ENCODE data around the gene WASHC2A.
"Not testable (repeated sequence)": the region's sequence is repeated elsewhere in the genome, so short reads cannot be mapped to it uniquely, and the experiment has no call there.

Gene WASHC2A, protein sequence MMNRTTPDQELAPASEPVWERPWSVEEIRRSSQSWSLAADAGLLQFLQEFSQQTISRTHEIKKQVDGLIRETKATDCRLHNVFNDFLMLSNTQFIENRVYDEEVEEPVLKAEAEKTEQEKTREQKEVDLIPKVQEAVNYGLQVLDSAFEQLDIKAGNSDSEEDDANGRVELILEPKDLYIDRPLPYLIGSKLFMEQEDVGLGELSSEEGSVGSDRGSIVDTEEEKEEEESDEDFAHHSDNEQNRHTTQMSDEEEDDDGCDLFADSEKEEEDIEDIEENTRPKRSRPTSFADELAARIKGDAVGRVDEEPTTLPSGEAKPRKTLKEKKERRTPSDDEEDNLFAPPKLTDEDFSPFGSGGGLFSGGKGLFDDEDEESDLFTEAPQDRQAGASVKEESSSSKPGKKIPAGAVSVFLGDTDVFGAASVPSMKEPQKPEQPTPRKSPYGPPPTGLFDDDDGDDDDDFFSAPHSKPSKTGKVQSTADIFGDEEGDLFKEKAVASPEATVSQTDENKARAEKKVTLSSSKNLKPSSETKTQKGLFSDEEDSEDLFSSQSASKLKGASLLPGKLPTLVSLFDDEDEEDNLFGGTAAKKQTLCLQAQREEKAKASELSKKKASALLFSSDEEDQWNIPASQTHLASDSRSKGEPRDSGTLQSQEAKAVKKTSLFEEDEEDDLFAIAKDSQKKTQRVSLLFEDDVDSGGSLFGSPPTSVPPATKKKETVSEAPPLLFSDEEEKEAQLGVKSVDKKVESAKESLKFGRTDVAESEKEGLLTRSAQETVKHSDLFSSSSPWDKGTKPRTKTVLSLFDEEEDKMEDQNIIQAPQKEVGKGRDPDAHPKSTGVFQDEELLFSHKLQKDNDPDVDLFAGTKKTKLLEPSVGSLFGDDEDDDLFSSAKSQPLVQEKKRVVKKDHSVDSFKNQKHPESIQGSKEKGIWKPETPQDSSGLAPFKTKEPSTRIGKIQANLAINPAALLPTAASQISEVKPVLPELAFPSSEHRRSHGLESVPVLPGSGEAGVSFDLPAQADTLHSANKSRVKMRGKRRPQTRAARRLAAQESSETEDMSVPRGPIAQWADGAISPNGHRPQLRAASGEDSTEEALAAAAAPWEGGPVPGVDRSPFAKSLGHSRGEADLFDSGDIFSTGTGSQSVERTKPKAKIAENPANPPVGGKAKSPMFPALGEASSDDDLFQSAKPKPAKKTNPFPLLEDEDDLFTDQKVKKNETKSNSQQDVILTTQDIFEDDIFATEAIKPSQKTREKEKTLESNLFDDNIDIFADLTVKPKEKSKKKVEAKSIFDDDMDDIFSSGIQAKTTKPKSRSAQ (N-terminal part only)

DNA sequence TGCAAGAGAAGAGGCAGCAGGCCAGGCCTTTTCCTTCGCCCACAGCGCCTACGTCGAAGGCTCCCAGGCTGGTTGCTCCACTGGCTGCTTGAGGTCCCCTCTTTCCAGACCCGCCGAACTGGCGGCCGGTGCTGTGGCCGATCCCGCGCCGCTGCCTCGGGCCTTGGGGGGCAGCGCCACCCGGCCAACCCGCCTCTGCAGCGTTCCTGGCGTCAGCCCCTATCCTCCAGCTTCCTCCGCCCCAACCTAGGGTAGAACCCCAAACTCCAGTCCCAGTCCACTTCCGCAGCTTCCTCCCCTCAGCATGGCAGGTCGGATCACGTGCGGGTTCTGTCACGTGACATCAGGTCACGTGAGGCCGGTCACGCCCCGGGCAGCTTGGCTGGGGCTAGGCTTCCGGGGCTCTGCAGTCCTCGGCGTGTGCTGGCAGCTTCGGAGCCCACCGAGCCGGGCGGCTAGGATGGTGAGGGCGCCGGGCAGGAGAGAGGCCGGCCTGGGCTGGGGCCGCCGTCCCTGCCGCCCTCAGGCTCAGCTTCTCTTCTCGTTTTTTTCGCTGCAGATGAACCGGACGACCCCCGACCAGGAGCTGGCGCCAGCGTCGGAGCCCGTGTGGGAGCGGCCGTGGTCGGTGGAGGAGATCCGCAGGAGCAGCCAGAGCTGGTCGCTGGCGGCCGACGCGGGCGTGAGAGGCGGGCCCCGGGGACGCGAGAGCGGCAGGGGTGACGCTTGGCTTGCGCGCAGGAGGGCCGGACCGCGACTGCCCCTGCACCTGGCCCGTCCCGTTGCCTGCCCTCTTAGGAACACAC is at the start of gene WASHC2A:
Gene WASHC2A (plus strand): TSS at position 409 of the 806 bp plus-strand sequence. CDS start 52 bp downstream, at position 461.
- DNase-seq = peak; percentile 72

DNA sequence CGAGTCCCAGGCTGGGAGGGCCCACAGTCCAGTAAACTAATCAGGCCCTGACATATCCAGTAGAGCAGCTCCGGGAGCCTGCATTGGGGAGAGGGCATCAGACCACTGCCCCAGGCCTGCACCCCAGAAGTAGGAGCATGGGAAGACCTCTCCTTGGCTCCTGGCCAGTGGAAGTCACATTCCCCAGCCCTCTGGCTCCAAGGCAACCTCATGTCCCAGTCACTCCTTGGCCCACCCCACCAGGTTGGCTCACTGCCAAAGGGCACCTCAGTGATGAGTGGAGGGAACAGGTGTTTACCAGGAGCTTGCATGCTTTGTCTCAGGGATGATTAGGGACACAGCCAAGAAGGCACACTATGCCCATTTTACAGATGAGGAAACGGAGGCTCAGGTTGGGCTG is 48.5 kb upstream of the WASHC2A start:
- not testable (repeated sequence) for DNase-seq

DNA sequence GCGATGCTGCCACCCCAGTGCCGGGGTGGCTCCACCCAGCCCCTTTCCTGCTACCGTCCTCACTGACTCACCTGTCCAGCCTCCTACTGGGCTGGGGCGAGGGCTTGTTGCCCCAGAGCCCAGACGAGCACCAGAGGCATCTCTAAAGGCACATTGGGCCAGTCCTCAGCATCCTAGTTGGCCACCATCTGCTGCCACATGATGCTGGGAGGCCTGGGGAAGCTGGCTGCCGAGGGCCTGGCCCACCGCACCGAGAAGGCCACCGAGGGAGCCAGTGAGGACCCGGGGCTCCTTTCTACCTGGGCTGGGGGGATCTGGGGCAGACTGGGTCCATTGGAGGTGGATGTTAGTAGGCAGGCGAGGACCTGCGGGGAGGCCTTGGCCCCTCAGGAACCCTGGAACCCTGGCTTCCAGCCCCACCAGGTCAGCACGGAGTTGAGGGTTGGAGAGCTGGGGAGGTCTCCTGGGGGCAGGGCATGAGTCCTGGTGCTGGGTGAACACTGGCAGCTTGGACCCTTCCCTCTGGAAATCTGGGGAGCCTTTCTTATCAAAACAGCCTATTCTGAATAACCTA is 47.2 kb upstream of the WASHC2A start:
- DNase-seq = not testable (repeated sequence)

DNA sequence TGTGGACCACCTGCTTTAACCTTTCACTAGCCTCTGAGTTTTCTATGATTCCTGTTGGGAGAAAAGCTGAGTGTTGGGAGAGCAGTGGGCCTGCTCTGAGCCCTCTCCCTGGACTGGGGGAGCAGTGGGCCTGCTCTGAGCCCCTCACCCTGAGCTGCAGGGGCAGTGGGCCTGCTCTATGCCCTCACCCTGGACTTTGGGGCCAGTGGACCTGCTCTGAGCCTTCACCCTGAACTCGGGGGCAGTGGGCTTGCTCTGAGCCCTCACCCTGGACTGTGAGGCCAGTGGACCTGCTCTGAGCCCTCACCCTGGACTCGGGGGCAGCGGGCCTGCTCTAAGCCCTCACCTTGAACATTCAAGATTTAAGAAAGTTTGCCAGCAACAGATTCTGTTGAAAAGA is 46.1 kb upstream of the WASHC2A start:
- no peak for DNase-seq

DNA sequence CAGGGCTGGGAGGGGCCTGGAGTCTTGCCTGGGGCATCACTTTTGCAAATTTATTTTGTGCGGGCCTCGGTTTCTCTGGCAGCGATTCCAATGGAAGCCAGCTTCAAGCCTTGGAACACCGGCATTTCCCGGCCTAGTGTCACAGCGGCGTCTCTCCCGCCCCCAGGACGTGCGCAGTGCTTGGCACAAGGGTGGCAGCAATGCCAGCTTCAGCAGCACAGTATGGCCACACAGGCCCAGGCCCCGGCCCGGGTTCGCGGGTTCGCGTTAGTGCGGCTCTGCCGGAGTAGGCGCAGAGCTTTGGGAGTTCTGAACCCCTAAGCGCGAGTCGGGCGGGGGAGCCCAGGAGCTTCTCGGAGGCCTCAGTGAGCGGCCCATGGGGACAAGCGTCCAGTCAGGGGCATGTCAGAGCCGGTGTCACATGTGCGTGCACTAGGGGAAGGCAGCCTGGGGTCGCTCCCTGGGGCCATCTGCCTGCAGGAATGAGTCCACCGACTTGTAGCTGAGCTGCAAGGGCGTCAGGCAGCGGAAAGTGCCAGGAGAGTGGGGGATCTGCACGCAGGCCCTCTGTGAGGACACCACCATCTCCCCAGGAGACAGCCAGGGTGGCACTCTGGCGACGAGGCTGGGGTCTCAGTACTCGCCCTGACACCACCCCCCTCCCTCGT is 42.9 kb upstream of the WASHC2A start:
- DNase-seq = not testable (repeated sequence)

DNA sequence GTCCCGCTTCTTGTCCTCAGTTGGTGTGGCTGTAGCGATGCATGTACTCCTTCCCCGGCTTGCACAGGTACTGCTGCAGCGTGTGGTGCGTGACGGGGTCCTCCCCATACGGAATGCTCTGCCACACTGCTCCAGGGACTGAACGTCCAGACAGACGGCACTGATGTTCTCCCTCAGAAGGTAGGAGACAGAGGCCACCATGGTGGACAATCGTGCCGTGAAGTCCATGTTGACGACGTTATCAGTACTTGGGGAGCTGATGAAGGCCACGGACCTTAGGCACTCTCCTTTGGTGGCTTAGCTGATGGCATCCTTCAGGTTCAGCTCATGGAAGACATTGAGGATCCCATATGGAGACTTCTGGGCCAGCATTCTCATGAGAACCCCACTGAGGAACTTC is 42.1 kb upstream of the WASHC2A start:
- DNase-seq = no peak

DNA sequence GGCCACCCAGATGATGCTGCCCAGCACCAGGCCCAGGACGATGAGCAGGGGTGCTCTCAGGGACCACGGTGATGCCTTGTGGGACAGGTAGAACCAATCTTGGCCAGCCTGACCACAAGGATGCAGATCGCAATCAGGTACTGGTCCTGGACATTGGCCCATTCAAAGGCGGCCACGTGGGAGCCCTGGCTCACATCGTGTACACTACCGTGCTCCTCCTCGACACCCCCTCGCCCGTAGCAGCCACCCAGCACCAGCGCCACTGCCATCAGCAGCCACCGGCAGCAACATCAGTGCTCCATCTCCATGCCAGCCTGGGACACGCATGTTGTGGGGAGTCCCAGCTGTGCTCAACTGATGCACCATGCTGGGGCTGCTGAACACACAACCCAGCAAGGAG is 40.6 kb upstream of the WASHC2A start:
- DNase-seq = no peak

DNA sequence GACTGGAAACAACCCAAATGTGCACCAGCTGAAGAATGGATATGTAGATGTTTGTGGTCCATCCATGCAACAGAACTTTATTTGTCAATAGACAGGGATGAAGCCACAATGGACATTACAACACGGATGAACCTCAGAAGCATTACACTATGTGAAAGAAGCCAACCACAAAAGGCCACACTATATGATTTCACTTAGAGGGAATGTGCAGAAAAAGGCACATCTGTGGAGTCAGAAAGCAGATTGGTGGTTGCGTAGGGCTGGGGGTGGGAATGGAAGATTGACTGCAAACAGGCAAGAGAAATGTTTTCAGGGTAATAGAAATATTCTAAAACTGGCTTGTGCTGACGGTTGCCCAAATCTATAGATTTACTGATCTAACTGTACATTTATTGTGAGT is 34.3 kb upstream of the WASHC2A start:
- DNase-seq = no peak

DNA sequence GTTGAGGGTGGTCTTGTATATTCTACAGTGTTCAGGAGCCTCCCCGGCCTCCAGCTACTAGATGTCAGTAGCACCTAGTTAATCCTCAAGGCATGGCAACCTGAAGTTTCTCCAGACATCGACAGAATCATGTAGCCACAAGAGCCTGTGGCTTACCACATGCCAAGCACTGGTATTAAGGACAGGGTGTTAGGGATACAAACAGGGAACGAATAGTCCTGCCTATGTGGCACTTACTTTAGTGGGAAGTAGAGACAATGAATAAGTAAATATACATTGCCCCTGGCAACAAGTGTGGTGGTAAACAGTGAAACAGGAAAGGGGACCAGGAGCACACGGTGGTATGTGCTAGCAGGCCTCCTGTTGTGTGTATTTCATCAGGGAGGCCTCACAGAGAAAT is 32.4 kb upstream of the WASHC2A start:
- not testable (repeated sequence) for DNase-seq

DNA sequence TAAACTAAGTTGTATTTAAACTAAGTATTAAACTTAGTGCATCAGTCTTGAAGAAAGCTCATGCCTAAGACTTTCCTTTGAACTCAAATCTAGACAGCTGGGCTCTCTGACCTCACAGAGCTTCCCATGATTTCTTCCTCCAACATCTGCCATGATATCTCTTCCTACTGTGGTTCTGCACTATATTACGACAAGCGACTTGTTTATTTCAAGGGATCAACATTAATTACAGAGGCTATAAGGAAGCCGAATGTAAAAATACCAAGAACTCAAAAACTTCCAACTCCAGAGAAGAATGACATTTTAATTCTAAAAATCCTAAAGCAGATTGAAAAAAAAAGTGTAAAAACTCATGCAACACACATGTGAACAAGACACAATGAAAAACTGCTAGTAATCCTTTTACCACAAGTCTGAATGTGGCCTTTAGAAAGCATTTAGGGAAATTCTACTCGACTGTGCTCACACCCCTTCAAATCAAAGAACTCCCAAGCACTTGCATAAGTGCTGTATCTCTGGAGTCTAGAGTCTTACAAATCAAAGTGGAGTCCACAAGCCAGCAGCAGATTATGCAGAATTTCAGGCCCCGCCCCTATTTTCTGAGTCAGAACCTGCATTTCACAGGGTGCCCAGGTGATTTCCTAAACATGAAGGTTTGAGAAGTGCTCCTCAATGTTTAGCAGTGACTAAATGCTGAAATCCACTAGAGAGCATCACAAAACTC is 22.7 kb upstream of the WASHC2A start:
- DNase-seq = no peak

DNA sequence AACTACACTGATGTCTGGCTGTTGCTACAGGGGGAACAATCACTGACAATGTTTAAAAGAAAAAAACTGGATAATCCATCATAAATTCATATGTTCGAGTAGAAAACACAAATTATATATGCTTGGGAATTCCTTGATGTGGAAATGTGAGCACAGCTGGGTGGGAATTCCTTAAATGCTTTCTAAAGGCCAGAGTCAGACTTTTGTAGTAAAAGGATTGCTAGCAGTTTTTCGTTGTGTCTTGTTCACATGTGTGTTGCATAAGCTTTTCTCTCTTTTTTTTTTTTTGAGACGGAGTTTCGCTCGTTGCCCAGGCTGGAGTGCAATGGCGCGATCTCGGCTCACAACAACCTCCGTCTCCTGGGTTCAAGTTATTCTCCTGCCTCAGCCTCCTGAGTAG is 21.3 kb upstream of the WASHC2A start:
- not testable (repeated sequence) for DNase-seq

DNA sequence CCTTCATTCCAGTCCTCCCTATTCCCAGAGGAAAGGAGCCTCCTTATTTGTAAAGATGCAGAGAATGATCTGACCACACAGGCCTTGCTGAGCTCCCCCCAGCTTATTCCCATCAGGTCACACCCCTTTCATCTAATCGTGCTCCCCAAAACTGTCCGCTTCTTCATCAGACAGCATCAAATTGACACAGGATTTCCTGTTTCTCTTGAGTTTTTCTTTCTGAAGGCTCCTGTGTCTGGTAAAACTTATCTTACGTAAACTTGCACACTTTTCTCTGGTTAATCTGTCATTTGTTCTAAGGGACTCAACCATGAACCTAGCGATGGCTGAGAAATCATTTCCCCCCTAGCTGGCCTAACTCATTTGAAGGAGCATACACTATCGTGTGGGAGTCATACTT is 20.2 kb upstream of the WASHC2A start:
- not testable (repeated sequence) for DNase-seq

DNA sequence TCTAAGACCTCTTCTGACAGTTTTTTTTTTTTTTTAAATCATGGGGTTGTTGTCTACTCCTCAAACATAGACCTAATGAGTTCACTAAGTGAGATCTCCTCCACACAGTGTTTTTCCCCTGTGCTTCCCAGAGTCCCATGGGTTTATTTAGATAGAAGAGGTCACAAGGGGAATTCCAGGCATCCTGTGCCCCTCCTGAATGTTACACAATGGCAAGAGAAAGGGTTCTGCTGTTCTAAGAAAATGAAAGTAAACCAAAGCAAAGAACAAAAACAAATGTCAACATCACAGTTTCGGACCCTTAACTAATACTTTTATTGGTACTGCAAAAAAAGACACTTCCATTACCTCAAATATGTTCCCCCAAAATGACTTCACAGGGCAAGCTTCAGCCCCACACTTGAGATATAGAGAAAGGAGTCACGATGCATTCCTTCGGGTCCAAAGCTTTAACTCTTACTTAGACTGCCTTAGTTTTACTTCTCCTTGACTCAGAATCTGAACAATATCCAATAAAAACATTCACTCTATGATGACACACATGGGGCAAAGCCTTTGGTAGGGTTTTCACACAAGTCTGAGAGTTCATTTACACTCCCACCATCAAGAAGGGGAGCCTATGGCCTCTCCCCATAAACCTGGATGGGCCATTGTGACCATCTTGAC is 15.6 kb upstream of the WASHC2A start:
- not testable (repeated sequence) for DNase-seq

DNA sequence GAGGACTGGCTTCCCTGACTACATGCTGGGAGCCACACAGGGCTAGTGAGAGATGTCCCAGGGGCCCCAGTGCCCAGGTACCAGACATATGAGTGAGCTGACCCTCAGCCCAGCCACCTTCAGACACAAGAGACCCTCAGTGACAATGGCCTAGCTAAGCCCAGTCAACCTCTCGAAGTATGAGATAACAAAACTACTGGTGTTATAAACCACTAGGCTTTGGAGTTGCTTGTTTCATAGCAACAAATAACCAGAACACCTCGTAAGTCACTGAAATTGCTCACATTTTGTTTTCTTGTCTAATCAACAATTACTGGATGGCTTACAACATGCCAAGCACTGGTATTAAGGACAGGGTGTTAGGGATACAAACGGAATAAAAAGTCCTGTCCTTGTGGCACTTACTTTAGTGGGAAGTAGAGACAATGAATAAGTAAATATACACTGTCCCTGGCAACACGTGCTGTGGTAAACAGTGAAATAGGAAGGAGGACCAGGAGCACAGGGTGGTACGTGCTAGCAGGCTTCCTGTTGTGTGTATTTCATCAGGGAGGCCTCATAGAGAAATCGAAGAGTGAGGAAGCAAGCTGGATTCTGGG is 14.9 kb upstream of the WASHC2A start:
- not testable (repeated sequence) for DNase-seq

DNA sequence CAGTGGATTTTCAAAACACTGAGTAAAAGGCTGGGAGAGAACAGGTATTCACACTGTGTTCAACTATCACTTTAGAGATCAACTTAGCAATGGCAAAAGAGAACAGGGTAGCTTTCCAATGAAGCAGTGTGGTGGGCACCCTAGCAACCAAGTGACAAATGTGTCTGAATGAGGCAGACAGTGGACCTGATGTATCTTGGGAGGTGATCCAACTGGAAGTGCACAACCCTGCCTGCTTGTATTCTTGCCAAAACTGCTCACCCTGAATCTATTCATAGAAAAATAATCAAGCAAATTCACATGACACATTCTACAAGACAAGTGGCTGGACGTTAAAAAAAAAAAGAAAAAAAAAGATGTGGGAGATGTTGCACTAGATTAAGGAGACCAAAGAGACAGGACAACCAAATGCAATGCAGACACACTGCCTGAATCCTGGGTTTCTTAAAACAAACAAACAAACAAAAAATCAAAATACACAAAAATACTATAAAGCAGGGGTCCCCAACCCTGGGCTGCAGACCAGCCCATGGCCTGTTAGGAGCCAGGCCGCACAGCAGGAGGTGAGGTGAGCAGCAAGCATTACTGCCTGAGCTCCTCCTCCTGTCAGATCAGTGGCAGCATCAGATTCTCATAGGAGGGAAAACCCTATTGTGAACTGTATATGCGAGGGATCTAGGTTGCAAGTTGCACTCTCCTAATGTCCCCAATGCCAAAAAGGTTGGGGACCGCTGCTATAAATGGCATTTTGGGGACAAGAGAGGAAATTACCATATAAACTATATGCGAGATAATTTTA is 12.1 kb upstream of the WASHC2A start:
- not testable (repeated sequence) for DNase-seq

DNA sequence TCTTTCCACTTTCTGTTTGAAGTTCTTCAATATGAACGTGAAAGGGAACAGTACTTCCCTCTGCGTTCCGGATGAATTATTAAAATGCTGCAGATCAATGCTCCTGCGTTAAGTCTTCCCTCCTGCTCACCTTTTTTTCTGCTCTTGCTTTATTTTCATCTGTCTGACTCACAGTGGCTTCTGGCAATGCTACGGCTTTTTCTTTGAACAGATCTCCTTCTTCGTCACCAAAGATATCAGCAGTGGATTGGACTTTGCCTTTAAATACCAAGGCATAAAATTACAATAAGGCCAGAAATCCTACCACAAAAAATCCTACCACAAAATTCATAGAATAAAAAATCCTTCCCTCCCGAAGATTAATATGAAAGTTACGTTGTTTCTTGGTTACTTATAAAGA is 11.1 kb upstream of the WASHC2A start:
- not testable (repeated sequence) for DNase-seq

DNA sequence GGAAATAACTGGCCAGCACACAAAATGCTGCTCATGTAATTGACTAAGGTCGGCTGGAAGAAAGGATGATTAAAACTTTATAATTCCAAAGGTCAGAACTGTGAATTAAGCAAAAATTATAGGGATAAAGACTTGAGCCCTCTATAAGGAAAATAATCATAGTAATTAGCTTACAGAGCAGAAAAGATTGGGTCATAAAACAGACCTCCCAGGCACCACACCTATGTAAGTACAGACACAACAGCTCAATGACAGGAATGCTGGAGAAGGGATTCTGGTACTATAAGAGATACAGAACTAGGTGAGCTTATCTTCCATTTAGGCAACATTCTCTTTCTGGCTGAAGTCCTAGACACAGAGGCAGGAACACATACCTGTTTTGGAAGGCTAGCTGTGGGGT is 9.0 kb upstream of the WASHC2A start:
- not testable (repeated sequence) for DNase-seq

DNA sequence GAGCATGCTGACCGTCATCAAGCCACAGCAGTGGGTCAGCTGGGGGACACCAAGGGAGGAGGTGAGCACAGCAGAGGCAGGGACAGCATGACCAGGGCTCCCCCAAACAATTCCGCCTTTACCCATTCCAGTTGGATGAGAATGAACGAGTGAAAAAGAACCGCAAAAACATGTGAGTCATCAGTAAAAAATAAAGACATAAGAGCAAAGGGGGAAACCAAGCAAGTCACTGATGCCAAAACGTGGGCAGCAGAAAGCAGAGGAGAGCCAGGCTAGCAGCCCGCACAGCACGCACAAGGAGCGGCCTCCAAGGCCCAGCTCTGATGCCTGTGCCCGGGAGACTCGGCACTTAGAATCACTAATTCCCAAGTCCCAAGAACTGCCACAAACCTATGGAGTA is 7.8 kb upstream of the WASHC2A start:
- DNase-seq = not testable (repeated sequence)

Data from GF-D8 (cell line).